ENCODE data around the gene CCDC30.

Gene CCDC30

GRCh38 chr1:42669936-42670335 is 206.8 kb downstream of the CCDC30 start:
- H3K4me3 ChIP-seq (replicated peaks; ENCODE audit: low read depth, low read length) = no peak overlapping the region
- no peak for TF ChIP-seq CTCF (IDR thresholded peaks at IDR 0.05; ENCODE audit: low read length, missing control alignments)
- DNase-seq (ENCODE audit: low read depth) = no peak

GRCh38 chr1:42670425-42670824 is 207.3 kb downstream of the CCDC30 start:
- no peak for TF ChIP-seq CTCF (IDR thresholded peaks at IDR 0.05; ENCODE audit: low read length, missing control alignments)
- no peak overlapping the region for H3K4me3 ChIP-seq (replicated peaks; ENCODE audit: low read depth, low read length)

GRCh38 chr1:42674214-42674613 is 211.1 kb downstream of the CCDC30 start:
- TF ChIP-seq CTCF (IDR thresholded peaks at IDR 0.05; ENCODE audit: low read length, missing control alignments) = no peak
- no peak for DNase-seq (ENCODE audit: low read depth)
- no peak overlapping the region for H3K4me3 ChIP-seq (replicated peaks; ENCODE audit: low read depth, low read length)

More at GRCh38 chr1:42670425-42670824, 207.3 kb downstream of the CCDC30 start:
- no peak for DNase-seq (ENCODE audit: low read depth)

GRCh38 chr1:42674682-42675081 is 211.6 kb downstream of the CCDC30 start:
- no peak for TF ChIP-seq CTCF (IDR thresholded peaks at IDR 0.05; ENCODE audit: low read length, missing control alignments)
- no peak overlapping the region for H3K4me3 ChIP-seq (replicated peaks; ENCODE audit: low read depth, low read length)
- DNase-seq (ENCODE audit: low read depth) = no peak

- TF ChIP-seq CTCF (IDR thresholded peaks at IDR 0.05; ENCODE audit: low read length, missing control alignments) = no peak
- DNase-seq (ENCODE audit: low read depth) = no peak
- no peak overlapping the region for H3K4me3 ChIP-seq (replicated peaks; ENCODE audit: low read depth, low read length)
Observed at GRCh38 chr1:42675467-42675866, 212.4 kb downstream of the CCDC30 start.

- no peak for DNase-seq (ENCODE audit: low read depth)
- no peak for TF ChIP-seq CTCF (IDR thresholded peaks at IDR 0.05; ENCODE audit: low read length, missing control alignments)
- no peak overlapping the region for H3K4me3 ChIP-seq (replicated peaks; ENCODE audit: low read depth, low read length)
Observed at GRCh38 chr1:42676534-42677087, 213.5 kb downstream of the CCDC30 start.

- no peak for DNase-seq (ENCODE audit: low read depth)
- no peak overlapping the region for H3K4me3 ChIP-seq (replicated peaks; ENCODE audit: low read depth, low read length)
- TF ChIP-seq CTCF (IDR thresholded peaks at IDR 0.05; ENCODE audit: low read length, missing control alignments) = no peak
Observed at GRCh38 chr1:42679364-42679983, 216.4 kb downstream of the CCDC30 start.

All from fibroblast of pulmonary artery (primary cell).